ENCODE measurements around the gene VPS13C. TPM values are rescaled to one million over a fixed set of nuclear protein-coding genes. Genes with fewer than 3 reads are reported as not detected.

The VPS13C gene
- total and polyA plus RNA-seq, 2 experiments from 2014 or later = 10.2 to 20.5 TPM

- Histone ChIP-seq H3F3A (replicated peaks; ENCODE audit: low read depth) (no peaks in the 10 kb centered on the region), H2AFZ (no peak overlapping the region), H3K4me2 (no peak overlapping the region), H3K79me2 (replicated peaks; ENCODE audit: insufficient read depth) (peaks cover 12% of the 10 kb centered on the region; the same call in 1 of the 2 replicates), H3K9me2 (ENCODE audit: insufficient read depth) (no peaks in the 10 kb centered on the region), H3K36me3 (ENCODE audit: insufficient read depth) (no peaks in the 10 kb centered on the region), H3K4me3 (no peak overlapping the region), H3K4me1 (ENCODE audit: insufficient read depth) (no peaks in the 10 kb centered on the region), H3K27me3 (ENCODE audit: insufficient read depth) (no peaks in the 10 kb centered on the region), H4K20me1 (replicated peaks; ENCODE audit: insufficient read depth) (no peaks in the 10 kb centered on the region; the same call in 1 of the 2 replicates), H3K27ac (ENCODE audit: low read depth) (no peak overlapping the region)
- ATAC-seq (no peak), DNase-seq (ENCODE audit: low spot score) (no peak)
- Mint-ChIP-seq H3K4me3 (no peak overlapping the region), H3K27ac (no peak overlapping the region), H3K9me3 (peaks cover 3% of the 10 kb centered on the region; the same call in 2 of the 3 replicates), H3K4me1 (no peaks in the 10 kb centered on the region), H3K36me3 (ENCODE audit: low read depth) (peaks cover 2% of the 10 kb centered on the region; the same call in 1 of the 3 replicates), H3K27me3 (ENCODE audit: insufficient read depth, low read depth, poor library complexity) (peaks cover 2% of the 10 kb centered on the region)
- TF ChIP-seq POLR2AphosphoS5 (IDR thresholded peaks at IDR 0.05; ENCODE audit: low read depth) (no peak), ZNF462 (CRISPR knock-in tag; IDR thresholded peaks at IDR 0.05) (no peak), CTCF (conservative IDR thresholded peaks at IDR 0.05; ENCODE audit: low read depth in 2 of 2) (no peak), ZNF331 (CRISPR knock-in tag; IDR thresholded peaks at IDR 0.05; ENCODE audit: low read depth) (no peak), REST (IDR thresholded peaks at IDR 0.05; ENCODE audit: unreplicated experiment) (no peak), CREB1 (CRISPR knock-in tag; IDR thresholded peaks at IDR 0.05; ENCODE audit: low read depth) (no peak), JUNB (IDR thresholded peaks at IDR 0.05; ENCODE audit: unreplicated experiment) (no peak), EZH2phosphoT487 (IDR thresholded peaks at IDR 0.05; ENCODE audit: unreplicated experiment) (no peak), ZNF114 (CRISPR knock-in tag; IDR thresholded peaks at IDR 0.05) (no peak), STAT1 (IDR thresholded peaks at IDR 0.05; ENCODE audit: unreplicated experiment) (no peak), NANOG (IDR thresholded peaks at IDR 0.05; ENCODE audit: borderline replicate concordance) (no peak), EZH2 (IDR thresholded peaks at IDR 0.05; ENCODE audit: low read depth, unreplicated experiment) (no peak)
Measured at GRCh38 chr15:62047282-62047827, 12.9 kb downstream of the VPS13C start.

Data from GM23338 (cell line).